Ureter (tissue), 1 donor: ENCODE results near the gene AARS1. TPM values are rescaled to one million over a fixed set of nuclear protein-coding genes. Genes with fewer than 3 reads are reported as not detected.
"Not testable (repeated sequence)": the region's sequence is repeated elsewhere in the genome, so short reads cannot be mapped to it uniquely, and the experiment has no call there.

Experiments used
- DNase-seq: peaks from one replicate; pipeline ENCODE4 v3.0.0-alpha.2; 2020; ENCODE audit warnings: low spot score
- total RNA-seq: library from RNA; stranded (reverse); gene quantifications from one replicate; pipeline ENCODE4 v1.2.4, GENCODE V29; 2023
- donor health status: DM: yes; HTN: yes; CAD: no.

The AARS1 gene
- total RNA-seq, result 155 TPM

DNA sequence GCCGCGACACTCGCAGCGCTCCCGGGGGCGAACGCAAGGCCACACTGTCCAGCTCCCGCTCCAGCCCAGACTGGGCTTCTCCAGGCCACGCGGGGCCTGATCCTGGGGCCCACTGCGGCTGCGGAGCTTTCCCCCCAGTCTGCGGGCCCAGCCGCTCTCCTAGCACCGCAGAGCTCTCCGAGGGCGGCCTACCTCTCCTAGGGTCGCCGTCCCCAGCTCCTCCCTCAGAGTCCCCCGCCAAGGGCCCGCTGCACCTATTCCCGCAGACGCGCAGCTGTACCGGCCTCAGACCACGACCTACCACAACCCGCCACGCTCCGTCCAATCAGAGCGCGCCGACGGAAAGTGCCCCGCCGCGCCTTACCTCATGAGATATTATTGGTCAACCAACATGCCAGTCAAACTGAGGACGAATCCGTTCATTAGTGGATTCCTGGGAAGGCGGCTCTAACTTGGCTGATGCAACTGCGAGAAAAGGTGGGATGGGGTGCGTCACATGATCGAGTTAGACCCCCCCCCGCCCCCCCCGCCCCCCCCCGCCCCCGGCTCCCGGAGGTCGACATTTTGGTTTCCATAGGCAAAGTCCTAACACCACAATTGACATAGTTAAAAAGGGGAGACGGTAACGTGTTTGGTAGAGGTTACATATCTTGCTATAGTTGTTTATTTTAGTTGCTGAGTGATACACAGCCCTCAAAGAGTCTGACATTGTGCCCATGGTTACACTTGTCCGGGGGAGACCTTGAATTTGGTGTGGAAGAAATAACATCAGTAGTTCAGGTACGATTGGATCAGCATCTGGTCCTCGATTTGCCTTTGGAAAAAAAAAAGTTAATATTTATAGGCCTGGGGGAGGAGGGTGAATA lies at the start of gene AARS1:
Gene AARS1 (minus strand): TSS at position 278 of the 866 bp plus-strand sequence. CDS start 6,743 bp downstream, outside the sequence.
- peak; percentile 98 for DNase-seq

DNA sequence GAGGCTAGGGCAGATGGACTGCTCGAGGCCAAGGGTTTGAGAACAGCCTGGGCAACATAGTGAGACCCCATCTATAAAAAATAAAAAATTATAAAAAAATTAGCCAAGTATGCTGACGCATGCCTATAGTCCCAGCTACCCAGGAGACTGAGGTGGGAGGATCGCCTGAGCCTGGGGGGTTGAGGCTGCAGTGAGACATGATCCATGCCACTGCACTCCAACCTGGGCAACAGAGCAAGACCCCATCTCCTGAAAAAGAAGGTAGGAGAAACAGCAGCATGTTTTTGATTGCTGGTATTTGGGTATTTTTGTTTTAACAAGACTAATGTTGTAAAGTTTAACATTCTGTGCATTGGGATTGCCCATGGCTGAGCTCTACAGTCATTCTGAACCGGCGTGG lies 48.5 kb upstream of the AARS1 start:
- DNase-seq, result no peak

DNA sequence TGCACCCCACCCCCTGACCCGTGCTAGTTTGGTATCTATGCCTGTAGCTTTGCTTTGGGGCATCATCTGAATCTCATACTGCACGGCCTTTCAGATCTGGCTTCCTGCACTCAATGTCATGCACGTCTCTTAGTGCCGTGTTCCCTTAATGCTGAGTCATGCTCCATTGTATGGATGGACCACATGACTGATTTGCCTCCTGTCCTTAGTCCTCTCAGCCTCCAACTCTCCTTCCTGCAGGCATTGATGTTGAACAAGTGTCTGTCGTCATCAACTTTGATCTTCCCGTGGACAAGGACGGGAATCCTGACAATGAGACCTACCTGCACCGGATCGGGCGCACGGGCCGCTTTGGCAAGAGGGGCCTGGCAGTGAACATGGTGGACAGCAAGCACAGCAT lies 43.4 kb upstream of the AARS1 start:
- DNase-seq, result not testable (repeated sequence)

DNA sequence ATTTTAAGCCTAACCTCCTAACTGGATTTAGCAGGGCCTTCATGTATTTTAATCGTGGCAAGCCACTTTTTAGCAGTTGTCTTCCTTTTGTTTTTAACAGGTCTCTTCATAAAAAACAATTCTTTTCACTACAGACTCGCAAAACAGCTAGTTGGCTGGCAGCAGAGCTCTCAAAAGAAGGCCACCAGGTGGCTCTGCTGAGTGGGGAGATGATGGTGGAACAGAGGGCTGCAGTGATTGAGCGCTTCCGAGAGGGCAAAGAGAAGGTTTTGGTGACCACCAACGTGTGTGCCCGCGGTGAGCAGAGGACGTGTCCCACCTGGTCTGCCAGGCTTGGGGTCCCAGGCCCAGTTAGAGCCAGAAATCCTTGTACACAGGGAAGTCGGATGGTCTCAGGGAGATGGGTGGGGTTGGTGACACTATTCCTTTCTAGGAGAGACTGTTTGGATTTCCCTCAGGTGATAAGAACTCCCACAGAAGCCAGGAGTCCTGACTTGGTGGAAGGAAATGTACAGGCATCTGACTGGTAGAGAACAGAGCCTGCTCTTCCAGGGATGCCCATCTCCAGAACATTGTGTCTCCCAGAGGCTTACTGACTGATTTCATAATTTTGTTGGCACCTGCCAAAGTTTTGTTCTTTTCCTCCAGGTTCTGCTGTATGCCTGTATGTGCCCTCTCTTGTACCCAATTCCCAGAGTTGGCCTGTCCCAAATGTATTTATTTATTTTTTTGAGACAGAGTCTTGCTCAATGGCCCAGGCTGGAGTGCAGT lies 42.5 kb upstream of the AARS1 start:
- DNase-seq, result no peak

DNA sequence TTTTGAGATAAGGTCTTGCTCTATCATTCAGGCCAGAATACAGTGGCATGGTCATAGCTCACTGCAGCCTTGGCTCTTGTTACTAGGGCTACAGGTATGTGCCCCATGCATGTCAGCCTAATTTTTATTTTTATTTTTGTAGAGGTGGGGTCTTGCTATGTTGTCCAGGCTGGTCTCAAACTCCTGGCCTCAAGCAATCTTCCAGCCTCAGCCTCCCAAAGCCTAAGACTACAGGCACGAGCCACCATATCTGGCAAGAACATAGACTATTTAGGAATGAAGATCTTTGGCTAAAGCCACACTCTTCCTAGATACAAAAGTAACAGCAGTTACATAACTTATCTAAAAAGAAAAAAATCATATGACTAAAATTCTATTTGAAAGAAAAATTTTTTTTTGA lies 41.8 kb upstream of the AARS1 start:
- DNase-seq, result no peak

- DNase-seq, result no peak
These were observed 35.9 kb upstream of the AARS1 start for GRCh38 chr16:70324998-70325747.

- no peak for DNase-seq
These were observed 30.8 kb upstream of the AARS1 start for GRCh38 chr16:70320121-70320520.

DNA sequence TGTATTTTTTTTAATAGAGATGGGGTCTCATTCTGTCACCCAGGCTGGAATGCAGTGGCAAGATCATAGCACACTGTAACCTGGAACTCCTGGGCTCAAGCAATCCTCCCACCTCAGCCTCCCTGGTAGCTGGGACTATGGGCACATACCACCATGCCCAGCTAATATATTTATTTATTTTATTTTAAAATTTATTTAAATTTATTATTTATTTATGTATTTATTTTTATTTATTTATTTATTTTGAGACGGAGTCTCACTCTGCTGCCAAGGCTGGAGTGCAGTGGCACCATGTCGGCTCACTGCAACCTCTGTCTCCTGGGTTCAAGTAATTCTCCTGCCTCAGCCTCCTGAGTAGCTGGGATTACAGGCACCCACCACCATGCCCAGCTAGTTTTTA lies 18.4 kb upstream of the AARS1 start:
- DNase-seq, result not testable (repeated sequence)

- no peak for DNase-seq
These were observed 17.6 kb upstream of the AARS1 start for GRCh38 chr16:70306880-70307279.

DNA sequence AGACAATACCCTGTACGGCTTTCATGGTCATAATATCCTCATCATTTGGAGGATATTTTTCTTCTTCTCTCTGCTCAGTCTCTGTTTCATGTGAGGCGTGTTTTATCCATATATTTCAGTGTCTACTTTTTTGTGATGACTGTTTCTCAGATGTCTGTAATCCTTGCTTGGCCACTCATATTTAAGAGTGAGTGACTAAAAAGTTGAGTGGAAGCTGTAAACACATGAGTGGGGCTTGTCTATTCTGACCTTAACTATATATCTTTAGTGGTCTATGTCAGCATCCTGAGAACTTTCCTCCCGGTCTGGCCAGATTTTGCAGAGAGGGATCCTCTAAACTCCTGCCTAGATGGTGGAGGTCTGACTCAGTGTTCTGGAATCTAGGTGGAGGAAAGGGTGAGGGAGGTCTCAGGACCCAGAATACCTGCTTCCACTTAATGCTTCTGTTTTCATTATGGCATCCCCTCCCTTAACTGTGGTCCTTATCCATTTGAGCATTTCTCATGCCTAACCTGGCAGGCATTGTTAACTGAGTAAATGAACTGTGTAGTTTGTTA lies 15.7 kb upstream of the AARS1 start:
- no peak for DNase-seq

GRCh38 chr16:70302745-70303144 lies 13.4 kb upstream of the AARS1 start:
- DNase-seq, result no peak

DNA sequence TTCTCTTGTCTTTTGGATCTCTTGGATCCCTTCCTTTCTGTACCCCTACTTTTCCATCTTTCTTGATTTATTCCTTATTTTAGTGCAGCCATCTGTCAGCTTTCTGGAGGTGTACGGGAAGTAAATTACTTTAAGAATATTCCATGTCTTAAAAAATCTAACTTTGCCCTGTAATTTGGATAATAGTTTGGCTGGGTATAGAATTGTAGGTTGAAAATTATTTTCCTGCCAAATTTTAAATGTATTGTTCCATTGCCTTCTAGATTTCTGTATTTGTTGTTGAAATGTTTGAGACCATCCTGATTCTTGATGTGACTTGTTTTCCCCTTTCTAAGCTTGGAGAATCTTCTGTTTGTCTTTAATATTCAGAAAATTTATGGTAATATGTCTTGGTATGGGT lies 11.8 kb upstream of the AARS1 start:
- DNase-seq, result no peak

- peak; percentile 84 for DNase-seq
These were observed 10.0 kb upstream of the AARS1 start, which contains the start of gene DDX19B for GRCh38 chr16:70298988-70299938. Gene DDX19B, plus strand, starts transcription at chr16:70299186. Its CDS starts 112 bp downstream, at chr16:70299298.

DNA sequence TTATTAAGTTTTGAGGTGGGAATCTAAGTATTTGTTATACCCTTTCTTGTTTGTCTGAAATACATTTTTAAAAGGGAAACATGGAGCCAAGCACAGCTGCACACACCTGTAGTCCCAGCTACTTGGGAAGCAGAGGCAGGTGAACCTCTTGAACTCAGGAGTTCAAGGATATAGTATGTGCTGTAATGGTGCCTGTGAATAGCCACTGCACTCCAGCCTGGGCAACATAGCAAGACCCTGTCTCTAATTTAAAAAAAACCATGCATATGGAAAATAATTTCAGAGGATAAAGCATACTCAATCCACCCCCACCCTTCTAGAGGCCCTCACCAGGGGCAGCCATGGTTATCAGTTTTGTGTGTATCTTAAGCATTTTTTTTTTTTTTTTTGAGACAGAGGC lies 6.3 kb upstream of the AARS1 start:
- no peak for DNase-seq

DNA sequence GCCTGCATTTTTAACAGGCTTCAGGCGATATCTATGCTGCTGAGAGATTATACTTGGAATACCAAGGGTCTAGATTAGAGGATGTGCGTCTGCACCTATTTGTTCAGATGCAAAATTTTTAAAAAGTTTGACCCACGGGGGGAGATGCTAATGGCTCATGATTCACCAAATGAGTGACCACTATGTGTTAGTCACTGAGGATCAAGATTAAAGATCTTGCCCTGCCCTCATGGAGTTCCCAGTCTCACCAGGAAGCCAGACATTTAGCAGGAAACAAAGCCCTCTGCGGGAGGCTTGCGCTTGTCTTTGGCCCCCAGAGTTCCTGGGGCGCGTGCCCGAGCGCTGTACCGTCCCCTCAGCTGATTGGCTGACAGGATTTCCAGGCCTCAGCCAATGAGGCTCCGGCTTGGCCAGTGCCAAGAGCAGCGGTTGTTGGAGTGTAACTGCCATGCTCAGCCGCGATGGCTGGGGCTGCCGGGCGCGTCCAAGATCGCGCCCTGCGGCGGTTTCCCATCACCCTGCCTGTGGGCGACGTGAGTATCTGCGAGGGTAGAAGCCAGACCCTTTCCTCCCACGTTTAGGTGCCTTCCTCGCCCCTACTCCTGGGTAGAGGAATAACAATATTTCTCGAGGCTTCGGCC lies 5.2 kb upstream of the AARS1 start:
- no peak for DNase-seq

GRCh38 chr16:70292148-70292547 lies 2.8 kb upstream of the AARS1 start:
- DNase-seq, result not testable (repeated sequence)

DNA sequence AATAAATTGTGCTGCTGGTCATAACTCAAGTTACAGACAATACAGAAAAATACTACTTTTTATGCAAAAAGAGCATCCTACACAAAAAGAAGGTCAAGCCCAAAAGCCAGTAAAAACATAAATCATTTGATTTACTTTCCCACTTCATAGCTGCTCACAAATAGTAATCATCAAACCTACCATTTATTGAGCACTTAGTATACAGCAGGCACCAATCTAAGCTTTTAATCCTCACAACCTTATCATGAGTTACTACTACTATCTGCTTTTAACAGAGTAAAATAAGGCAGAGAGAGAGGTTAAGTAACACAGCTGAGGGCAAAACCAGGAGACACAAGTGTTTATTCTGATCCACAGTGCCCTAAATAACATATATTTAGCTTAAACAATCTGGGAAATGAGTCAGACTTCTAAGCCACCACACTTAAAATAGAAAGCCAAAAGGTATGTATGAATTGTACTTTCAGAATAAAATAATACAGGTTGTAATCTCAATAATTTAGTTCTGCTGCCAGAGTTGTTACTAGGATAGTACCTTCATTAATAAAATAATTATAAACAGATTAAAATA lies 1.7 kb upstream of the AARS1 start:
- DNase-seq, result no peak

- DNase-seq, result not testable (repeated sequence)
These were observed 1.9 kb downstream of the AARS1 start for GRCh38 chr16:70287304-70287971.

DNA sequence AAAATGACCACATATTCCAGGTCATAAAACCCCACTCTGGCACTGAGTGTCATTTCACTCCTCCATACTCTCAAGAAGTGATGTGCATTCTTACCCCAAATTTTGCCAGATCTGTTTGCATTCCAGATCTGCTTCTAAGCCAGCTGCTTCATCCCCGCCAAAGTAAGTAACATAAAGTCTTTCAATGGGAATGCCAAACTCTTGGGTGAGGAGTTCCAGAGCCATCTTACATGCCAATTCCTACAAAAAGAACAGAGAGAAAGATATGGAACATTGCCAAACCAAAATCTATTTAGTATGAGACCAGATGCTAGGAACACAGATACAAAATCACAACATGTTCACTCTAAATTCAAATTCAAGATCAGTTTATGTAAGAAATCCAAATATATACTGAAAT lies 12.9 kb downstream of the AARS1 start:
- DNase-seq, result no peak
